Hippocampal formation (tissue), 2 donors: ENCODE results near the gene ZNF516.

Source experiments
- DNase-seq, 2 donors: peaks; one replicate each; lab custom pipeline; 2025; lab: John Stamatoyannopoulos, UW

ZNF516 gene

DNA sequence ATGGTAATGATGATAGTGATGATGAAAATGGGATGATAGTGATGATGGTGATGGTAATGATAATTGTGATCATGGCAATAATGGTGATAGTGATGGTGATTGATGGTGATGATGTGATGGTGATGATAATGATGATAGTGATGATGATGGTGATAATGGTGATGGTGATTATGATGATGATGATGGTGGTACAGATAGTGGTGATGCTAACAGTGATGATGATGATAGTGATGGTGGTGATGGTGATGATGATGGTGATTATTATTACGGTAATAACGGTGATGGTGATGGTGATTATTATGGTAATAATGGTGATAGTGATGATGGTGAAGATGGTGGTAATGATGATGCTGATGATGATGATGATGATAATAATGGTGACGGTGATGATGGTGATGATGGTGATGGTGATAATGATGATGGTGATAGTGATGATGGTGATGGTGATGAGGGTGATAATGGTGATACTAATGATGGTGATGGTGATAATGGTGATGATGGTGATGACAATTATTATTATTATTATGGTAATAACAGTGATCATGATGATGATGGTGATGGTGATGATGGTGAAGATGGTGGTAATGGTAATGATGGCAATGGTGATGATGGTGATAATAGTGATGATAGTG is 151.0 kb downstream of the ZNF516 start:
- no peak for DNase-seq

DNA sequence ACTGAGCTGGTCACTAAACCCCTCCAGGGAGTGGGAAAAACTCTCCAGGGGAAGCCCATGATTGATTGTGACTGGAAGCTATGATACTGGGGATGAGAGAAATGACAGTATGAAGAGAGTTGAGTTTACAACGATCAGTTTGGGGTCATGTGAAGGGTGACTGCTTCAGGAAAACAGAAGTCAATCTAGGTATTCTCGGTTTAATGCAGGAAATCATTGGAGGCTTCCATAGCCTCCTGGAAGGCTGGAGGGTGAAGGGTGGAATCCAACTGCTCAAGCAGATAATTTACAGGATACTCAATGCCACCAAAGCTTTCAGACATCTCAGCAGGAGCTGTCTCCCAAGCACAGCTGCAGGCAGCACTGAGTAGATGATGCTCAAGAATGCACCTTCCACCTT is 154.6 kb downstream of the ZNF516 start:
- DNase-seq, result no peak

DNA sequence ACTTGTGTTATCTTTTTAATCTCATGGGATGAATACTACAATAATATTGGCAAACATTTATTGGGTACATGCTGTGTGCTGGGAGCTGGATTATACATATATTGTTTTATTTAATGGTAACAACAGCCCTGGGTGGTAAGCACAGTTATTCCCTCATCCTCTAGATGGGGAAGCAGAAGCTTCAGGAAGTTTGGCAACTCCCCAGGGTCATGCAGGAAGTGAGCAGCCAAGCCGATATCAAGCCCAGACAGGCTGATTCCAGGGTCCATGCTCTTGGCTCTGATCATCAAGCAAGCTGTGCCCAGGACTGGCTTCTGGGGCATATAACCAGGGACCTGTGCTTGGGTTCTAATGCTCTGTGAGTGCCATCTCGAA is 155.8 kb downstream of the ZNF516 start:
- no peak for DNase-seq

DNA sequence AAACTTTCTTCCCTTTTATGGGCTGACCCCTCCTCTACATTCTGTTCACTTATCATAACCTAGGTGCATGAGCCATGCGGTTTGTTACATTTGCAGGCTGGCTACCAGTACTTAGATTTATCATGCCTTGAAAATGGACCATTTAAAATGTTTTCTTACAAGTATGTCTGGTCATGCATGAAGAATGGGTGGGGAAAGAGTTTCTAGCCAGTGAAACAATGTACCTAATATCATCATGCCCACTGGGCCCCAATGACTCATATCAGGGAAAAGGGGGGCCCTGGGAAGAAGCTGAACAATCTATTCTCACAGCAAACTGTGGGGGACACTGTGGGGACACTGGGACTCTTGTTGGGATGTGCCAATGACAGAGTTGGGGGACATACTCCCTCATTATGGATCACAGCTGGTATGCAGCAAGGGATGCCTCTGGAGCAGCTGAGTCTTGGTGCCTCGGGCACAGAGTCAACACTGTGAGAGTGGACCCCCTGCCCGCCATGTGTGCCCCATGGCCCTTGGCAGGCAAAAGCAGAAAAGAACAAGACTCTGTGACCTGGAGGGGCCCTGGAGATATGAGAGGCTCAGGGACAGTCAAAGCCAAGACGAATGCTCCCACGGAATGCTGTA is 156.3 kb downstream of the ZNF516 start:
- no peak for DNase-seq

DNA sequence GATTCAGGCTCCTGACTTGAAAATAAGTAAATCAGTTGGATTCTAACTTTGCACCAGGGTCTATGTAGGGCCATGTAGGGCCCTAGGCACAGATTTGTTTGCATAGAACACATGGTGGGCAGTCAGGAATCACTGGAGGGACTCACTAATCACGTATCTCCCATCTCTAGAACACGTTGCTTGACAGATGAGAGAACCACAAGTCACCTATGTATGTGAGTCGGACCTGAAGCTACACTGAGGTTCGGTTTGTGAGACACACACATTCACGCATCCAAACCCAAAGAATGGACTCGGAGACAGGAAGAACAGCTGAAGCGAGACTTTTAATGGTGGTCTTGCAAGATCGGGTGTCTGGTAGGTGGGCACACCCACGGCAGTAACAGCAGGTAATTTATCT is 157.0 kb downstream of the ZNF516 start:
- DNase-seq, result no peak

DNA sequence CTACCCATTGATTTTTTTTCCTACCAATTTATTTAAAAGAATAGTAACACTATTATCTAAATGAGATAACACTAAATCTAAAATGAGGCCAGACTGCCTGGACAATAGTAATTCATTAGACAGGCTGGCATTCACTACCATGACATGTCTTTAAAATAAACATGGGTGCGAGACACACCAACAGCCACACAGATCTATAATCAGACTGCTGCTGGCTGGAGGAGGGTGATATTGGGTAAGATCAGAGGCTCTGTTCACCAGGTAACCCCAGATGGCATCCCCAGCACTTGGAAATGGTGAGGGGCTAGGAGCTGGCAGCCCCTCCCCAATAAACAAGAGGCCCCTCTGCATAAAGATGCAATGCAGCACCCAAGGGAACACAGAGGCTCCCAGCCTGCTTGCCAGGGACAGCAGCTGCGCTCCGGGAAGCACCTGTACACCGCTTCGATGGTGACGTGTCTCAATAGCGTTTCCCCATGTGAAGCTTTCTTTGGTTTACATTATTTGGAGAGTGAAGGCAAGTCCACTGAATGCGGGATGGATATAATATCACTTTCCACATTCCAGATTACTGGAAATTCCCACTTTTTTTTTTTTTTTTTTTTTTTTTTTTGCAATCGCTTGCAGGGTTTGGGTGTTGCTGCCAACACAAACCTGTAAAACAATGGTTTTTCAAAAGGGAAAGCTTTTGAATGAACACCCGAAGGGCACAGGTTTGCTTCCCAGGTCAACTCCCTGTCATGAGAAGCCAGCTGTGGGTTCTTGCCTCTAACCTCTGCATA is 159.0 kb downstream of the ZNF516 start:
- DNase-seq, result no peak

DNA sequence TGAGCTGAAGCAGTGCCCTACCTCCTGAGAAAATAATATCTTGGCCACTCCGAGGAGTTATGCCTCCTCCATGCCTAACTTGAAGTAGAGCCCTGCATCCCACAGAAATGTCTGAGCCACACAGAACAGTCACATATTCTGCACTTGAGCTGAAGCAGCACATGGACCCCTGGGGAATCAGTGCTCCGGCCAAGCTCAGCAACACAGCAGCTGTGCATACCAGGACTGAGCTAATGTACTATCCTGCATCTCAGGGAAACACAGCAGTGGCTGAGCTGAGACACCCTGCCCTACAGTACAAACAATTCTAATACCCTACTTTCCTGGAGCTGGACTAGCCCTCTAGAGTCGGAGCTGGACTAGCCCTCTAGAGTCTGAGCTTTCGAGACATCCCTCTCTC is 166.9 kb downstream of the ZNF516 start:
- no peak for DNase-seq

DNA sequence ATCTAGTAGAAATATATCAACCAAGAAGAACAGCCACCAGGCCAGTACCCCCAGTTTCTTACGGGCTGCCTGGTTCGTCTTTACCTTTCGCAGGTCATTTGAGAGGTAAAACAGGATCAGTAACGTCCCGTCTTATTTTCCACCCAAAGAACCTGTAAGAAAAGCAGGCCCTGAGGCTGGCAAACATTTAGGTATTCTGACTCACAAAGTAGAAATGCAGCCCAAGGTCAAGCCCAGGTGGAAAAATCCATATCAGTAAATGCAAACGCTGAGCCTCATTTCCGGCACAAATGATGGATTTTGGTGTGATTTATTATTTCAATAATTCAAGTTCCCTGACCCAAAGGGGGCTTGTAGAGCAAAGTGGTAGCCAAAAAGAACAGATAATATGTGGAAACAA is 171.2 kb downstream of the ZNF516 start:
- DNase-seq, result no peak

DNA sequence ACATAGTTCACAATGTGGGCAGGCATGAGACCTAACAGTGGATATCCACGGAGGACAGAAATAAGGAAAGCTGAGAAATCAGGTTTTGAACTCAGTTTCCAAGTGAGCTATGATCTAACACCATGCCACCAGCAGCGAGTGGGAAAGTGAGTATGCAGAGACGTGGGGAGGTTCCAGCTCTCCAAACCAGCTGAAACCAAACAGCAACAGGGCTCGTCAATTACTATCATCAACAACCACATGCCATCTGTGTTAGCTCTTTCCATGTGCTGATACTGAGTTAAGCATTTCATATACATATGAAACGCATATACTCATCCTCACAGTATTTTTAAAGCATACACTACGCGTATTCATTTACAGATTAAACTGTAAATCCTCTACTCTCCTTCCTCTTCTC is 172.4 kb downstream of the ZNF516 start:
- no peak for DNase-seq

DNA sequence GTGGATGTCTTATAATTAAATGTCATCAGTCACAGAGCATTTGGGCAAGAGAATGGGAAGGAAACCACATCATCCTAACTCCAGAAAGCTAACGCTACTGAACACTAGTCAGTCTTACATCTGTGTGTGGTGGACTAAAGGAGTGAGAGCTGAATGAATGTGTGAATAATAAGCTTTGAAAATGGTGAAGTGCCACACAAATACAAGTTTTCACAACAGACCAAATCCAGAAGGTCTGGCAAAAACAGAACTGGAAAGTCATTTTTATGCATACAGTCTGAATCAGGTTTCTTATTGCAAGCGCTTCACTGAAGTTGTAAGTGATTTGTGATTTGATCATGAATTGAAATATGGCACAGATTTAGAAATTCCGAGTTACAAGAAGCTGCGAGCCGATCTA is 175.7 kb downstream of the ZNF516 start:
- no peak for DNase-seq

DNA sequence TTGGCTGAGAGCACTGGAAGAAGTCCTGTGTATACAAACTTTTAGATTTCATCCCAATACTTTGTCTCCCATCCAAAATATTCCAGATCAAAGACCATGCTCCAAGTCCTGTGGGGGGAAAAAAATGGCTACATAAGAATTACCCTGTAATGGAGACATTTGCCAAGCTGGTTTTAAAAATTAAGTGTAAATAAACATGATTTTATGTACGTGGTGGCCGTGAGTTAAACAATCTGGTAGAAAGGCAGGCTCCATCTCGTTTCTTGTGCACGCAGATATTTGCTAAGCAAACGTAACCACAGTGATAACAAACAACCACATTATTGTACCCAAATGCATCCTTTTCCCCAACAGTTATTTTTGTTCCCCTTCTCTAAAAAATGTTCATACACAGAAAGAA is 176.4 kb downstream of the ZNF516 start:
- no peak for DNase-seq

DNA sequence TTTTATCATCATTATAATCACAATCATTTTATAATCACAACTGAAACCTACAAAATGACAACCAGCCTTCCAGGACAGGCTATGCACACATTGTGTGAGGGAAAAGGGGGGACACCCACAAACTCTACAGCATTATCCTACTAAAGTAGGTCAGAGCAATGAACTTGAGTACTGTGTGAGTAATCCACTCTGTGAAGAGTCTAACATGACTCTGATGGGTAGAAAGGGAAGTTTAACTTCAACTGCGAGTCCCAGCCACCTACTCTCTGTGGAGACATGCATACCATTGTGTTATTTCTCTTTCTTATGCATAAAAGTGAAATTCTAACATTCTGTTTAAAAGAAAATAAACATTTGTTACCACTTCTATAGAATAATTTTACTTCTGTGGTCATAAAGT is 177.9 kb downstream of the ZNF516 start:
- DNase-seq, result no peak

DNA sequence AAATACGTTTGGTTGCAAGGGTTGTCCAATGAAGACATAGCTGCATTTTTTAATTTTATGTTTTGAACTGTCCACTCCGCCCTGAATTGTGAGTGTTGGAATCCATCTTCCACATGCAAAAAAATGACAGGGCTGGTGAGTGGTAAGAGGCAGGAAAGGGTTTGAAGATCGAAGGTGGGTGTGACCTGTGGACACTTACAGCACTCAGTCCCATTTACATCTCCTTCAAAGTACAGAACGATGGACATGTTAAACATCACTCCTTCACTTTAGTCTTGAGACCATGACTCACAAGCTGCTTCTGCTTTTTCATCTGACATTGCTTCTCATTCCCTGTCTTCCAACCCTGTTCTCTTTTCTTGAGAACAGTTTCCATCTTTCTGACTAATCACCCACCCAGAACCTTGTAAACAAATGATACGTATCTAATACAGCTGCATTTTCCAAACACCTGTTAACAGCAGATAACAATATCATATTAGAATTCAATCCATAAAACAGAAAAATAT is 179.3 kb downstream of the ZNF516 start:
- no peak for DNase-seq

DNA sequence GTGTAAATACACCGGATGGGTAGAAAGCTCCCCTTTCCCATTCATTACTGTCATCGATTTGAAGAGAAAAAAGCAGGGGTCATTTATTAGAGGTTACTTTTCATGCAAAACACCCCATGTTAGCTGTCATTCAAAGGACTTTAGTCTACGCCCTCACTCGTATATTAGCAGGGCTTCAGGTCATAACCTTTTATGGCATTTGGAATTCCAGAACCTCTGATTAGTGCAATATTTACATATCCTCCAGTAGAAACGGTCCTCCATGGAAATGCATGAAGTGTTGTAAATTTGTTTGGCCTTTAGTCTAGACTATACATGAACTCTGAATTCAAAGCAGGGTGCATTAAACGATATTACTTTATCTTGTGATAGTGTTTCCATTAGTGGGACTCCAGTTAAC is 180.5 kb downstream of the ZNF516 start:
- no peak for DNase-seq

DNA sequence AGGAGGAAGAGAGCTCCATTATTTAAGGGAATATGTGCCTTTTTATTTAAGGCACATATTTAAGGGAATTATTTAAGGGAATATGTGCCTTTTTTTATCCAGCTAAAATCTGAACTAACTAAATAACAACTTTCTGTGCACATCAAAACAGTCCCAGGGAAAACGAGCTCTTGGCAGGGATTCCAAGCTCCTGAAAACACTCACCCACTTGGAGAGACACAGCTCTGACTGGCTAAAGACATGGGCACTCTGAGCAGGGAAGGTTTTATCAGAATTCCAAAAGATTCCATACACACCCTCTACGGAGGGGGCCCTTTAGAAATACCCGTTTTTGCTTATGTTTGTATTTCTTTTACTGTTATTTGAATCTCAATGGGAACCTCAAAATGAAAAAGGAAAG is 181.0 kb downstream of the ZNF516 start:
- DNase-seq, result no peak
